HuH-7.5 (cell line): ENCODE measurements around the gene CGREF1.

Source experiments
- DNase-seq: peaks from one replicate; pipeline ENCODE4 v3.0.0; 2011; ENCODE audit warnings: low spot score

The CGREF1 gene

GRCh38 chr2:27073782-27074181, 45.1 kb downstream of the CGREF1 start:
- no peak for DNase-seq

- no peak for DNase-seq
Observed at GRCh38 chr2:27072920-27073319, 46.0 kb downstream of the CGREF1 start.

GRCh38 chr2:27071990-27072830, 46.7 kb downstream of the CGREF1 start:
- no peak for DNase-seq

GRCh38 chr2:27071277-27071989, 47.5 kb downstream of the CGREF1 start, which contains the start of gene OST4:
OST4 (minus strand) TSS chr2:27071654.
- peak; percentile 90 for DNase-seq

- no peak for DNase-seq
Observed at GRCh38 chr2:27070653-27071276, 48.2 kb downstream of the CGREF1 start.

- DNase-seq, result no peak
Observed at GRCh38 chr2:27069961-27070618, 48.8 kb downstream of the CGREF1 start.

GRCh38 chr2:27069436-27069835, 49.5 kb downstream of the CGREF1 start:
- DNase-seq, result no peak

GRCh38 chr2:27067385-27067784, 51.5 kb downstream of the CGREF1 start:
- no peak for DNase-seq

- no peak for DNase-seq
Observed at GRCh38 chr2:27065128-27065527, 53.8 kb downstream of the CGREF1 start.

GRCh38 chr2:27060323-27060722, 58.6 kb downstream of the CGREF1 start:
- no peak for DNase-seq

- no peak for DNase-seq
Observed at GRCh38 chr2:27059141-27059820, 59.6 kb downstream of the CGREF1 start.

GRCh38 chr2:27058210-27058609, 60.7 kb downstream of the CGREF1 start:
- DNase-seq, result no peak

- DNase-seq, result no peak
Observed at GRCh38 chr2:27057184-27057583, 61.7 kb downstream of the CGREF1 start.

GRCh38 chr2:27054721-27055120, 64.2 kb downstream of the CGREF1 start:
- DNase-seq, result no peak

GRCh38 chr2:27053776-27054175, 65.2 kb downstream of the CGREF1 start:
- DNase-seq, result no peak

GRCh38 chr2:27053321-27053720, 65.6 kb downstream of the CGREF1 start:
- no peak for DNase-seq

- no peak for DNase-seq
Observed at GRCh38 chr2:27051902-27052645, 66.9 kb downstream of the CGREF1 start.

- DNase-seq, result peak; percentile 98
Observed at GRCh38 chr2:27050996-27051901, 67.7 kb downstream of the CGREF1 start, which contains the start of gene AGBL5. AGBL5 (plus strand) TSS chr2:27051668; CDS start chr2:27052959, 1,291 bp downstream.
